Upper lobe of left lung (tissue), 4 donors: ENCODE results near the gene METTL27.

ENCODE experiments used
- EP300 ChIP-seq, 4 donors: sonication (generic); formaldehyde crosslinking; IDR thresholded peaks; one replicate each; pipeline ENCODE4 v1.5.1; 2017; ENCODE audit warnings: antibody characterized with exemption in 4 of 4, control low read depth in 2 of 4
- POLR2A ChIP-seq, 4 donors: fragments of 450-650 bp; IDR thresholded peaks; one replicate each; pipeline ENCODE4 v1.5.1; 2016 to 2017; ENCODE audit warnings: antibody characterized with exemption in 4 of 4, mild to moderate bottlenecking in 2 of 4
- POLR2AphosphoS5 ChIP-seq, 2 donors: sonication (generic); formaldehyde crosslinking; IDR thresholded peaks; one replicate each; pipeline ENCODE4 v1.5.1; 2017; ENCODE audit warnings: antibody characterized with exemption in 2 of 2
- TF ChIP-seq, protein P1 (sequence below), 6 experiments: fragments of 450-650 bp in 4 of 6; fragments of 200-600 bp in 2 of 6; sonication (generic) in 2 of 6; IDR thresholded peaks; one replicate each; pipeline ENCODE4 v1.5.1; 2016 to 2019; ENCODE audit warnings: antibody characterized with exemption in 6 of 6

DNA sequence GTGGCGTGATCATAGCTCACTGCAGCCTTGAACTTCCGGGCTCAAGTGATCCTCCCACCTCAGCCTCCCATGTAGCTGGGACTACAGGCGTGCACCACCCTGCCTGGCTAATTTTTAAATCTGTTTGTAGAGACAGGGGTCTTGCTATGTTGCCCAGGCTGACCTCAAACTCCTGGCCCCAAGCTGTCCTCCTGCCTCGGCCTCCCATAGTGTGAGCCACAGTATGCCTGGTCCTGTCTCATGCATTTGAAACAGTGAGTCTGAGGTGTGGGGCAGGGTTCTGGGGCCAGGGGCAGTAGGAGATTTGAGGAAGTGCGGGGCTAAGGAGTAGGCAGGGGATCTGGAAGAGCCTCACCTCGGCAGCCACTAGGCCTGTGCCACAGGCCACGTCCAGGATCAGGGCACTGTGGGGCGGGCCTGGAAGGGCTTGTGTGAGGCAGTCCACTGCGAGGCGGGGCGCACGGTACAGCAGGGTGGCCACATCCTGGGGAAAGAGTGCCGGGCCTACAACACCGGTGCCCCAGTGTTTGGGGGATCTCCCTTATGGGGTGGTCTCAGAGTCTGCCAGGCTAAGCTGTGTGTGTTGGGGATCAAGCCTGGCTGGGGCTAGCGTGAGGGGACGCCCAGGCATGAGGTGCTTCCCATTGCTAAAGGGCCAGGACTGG, 1.5 kb downstream of the METTL27 start:
- TF ChIP-seq POLR2AphosphoS5 (IDR thresholded peaks at IDR 0.05) (no peak), POLR2A (IDR thresholded peaks at IDR 0.05) (no peak), EP300 (IDR thresholded peaks at IDR 0.05) (no peak)
- TF ChIP-seq, protein P1, sequence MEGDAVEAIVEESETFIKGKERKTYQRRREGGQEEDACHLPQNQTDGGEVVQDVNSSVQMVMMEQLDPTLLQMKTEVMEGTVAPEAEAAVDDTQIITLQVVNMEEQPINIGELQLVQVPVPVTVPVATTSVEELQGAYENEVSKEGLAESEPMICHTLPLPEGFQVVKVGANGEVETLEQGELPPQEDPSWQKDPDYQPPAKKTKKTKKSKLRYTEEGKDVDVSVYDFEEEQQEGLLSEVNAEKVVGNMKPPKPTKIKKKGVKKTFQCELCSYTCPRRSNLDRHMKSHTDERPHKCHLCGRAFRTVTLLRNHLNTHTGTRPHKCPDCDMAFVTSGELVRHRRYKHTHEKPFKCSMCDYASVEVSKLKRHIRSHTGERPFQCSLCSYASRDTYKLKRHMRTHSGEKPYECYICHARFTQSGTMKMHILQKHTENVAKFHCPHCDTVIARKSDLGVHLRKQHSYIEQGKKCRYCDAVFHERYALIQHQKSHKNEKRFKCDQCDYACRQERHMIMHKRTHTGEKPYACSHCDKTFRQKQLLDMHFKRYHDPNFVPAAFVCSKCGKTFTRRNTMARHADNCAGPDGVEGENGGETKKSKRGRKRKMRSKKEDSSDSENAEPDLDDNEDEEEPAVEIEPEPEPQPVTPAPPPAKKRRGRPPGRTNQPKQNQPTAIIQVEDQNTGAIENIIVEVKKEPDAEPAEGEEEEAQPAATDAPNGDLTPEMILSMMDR (IDR thresholded peaks at IDR 0.05), result no peak
